HEK293 (cell line): ENCODE results near the gene SOCS1.

Source experiments
- CTCF ChIA-PET: fragments of 350-600 bp; formaldehyde crosslinking; extraction: SDS; loops from one replicate; lab custom pipeline; 2021; ENCODE audit warnings: antibody characterized with exemption; lab: Yijun Ruan, JAX
- POLR2A ChIA-PET: fragments of 300-600 bp; formaldehyde crosslinking; extraction: SDS; loops from one replicate; lab custom pipeline; 2020; ENCODE audit warnings: antibody characterized with exemption, inconsistent platforms; lab: Yijun Ruan, JAX
- H3K27ac ChIP-seq: fragments of 200-500 bp; sonication (Bioruptor generic); 2 replicates; pipeline ENCODE4 v1.5.1; 2014; ENCODE audit warnings: low read depth, low read length, control low read depth, inconsistent platforms; ENCODE audit errors: extremely low read depth
- H3K36me3 ChIP-seq, 2 experiments: fragments of 200-500 bp in 1 of 2; sonication (Bioruptor generic) in 1 of 2; 1 replicate in 1 of 2; 2 replicates in 1 of 2; pipeline ENCODE4 v1.5.1; 2014 to 2017; ENCODE audit warnings: inconsistent platforms in 2 of 2, low read length in 2 of 2; ENCODE audit not compliant: control insufficient read depth in 2 of 2, insufficient read depth in 1 of 2
- H3K4me1 ChIP-seq: fragments of 200-500 bp; sonication (Bioruptor generic); 2 replicates; pipeline ENCODE4 v1.5.1; 2014; ENCODE audit warnings: mild to moderate bottlenecking, low read length, inconsistent platforms; ENCODE audit not compliant: control insufficient read depth, insufficient read depth
- H3K4me3 ChIP-seq: 2 replicates; pipeline ENCODE4 v1.5.1; 2011; ENCODE audit warnings: low read depth, mild to moderate bottlenecking, control low read depth, low read length, moderate library complexity
- H3K9me3 ChIP-seq: fragments of 200-500 bp; sonication (Bioruptor generic); 2 replicates; pipeline ENCODE4 v1.5.1; 2014; ENCODE audit warnings: low read depth, low read length, inconsistent platforms; ENCODE audit not compliant: control insufficient read depth, insufficient read depth
- EGR2 ChIP-seq: fragments of 450-650 bp; formaldehyde crosslinking; IDR thresholded peaks from 2 replicates; pipeline ENCODE4 v1.5.1; 2016; ENCODE audit warnings: low read depth, missing biosample characterization, missing genetic modification characterization
- HOXD13 ChIP-seq: sonication (generic); formaldehyde crosslinking; IDR thresholded peaks from 2 replicates; pipeline ENCODE4 v1.8.0; 2022; ENCODE audit warnings: missing genetic modification reagents, borderline replicate concordance
- KLF7 ChIP-seq: fragments of 450-650 bp; formaldehyde crosslinking; IDR thresholded peaks from 2 replicates; pipeline ENCODE4 v1.5.1; 2016; ENCODE audit warnings: missing biosample characterization, missing genetic modification characterization, borderline replicate concordance
- KLF9 ChIP-seq: fragments of 450-650 bp; formaldehyde crosslinking; IDR thresholded peaks from 2 replicates; pipeline ENCODE4 v1.5.1; 2016; ENCODE audit warnings: missing biosample characterization, missing genetic modification characterization, low read depth
- OSR2 ChIP-seq: fragments of 450-650 bp; formaldehyde crosslinking; IDR thresholded peaks from 2 replicates; pipeline ENCODE4 v1.5.1; 2016; ENCODE audit warnings: missing biosample characterization, missing genetic modification characterization
- PRDM6 ChIP-seq: fragments of 450-650 bp; formaldehyde crosslinking; IDR thresholded peaks from 2 replicates; pipeline ENCODE4 v1.5.1; 2017; ENCODE audit warnings: missing biosample characterization, missing genetic modification characterization
- SP3 ChIP-seq: fragments of 450-650 bp; formaldehyde crosslinking; IDR thresholded peaks from 2 replicates; pipeline ENCODE4 v1.5.1; 2016; ENCODE audit warnings: missing biosample characterization, missing genetic modification characterization
- ZBTB1 ChIP-seq: fragments of 450-650 bp; formaldehyde crosslinking; IDR thresholded peaks from 2 replicates; pipeline ENCODE4 v1.5.1; 2016; ENCODE audit warnings: missing biosample characterization, missing genetic modification characterization
- ZBTB44 ChIP-seq: fragments of 450-650 bp; IDR thresholded peaks from 2 replicates; pipeline ENCODE4 v1.5.1; 2018; ENCODE audit warnings: missing biosample characterization, mild to moderate bottlenecking, missing genetic modification characterization
- ZBTB49 ChIP-seq: fragments of 450-650 bp; formaldehyde crosslinking; IDR thresholded peaks from 2 replicates; pipeline ENCODE4 v1.5.1; 2016; ENCODE audit warnings: missing biosample characterization, missing genetic modification characterization, low read depth
- ZNF169 ChIP-seq: fragments of 450-650 bp; formaldehyde crosslinking; IDR thresholded peaks from 2 replicates; pipeline ENCODE4 v1.5.1; 2016; ENCODE audit warnings: missing biosample characterization, missing genetic modification characterization
- ZNF221 ChIP-seq: fragments of 450-650 bp; formaldehyde crosslinking; IDR thresholded peaks from 2 replicates; pipeline ENCODE4 v1.5.1; 2017; ENCODE audit warnings: missing biosample characterization, missing genetic modification characterization, borderline replicate concordance
- ZNF423 ChIP-seq: fragments of 450-650 bp; formaldehyde crosslinking; IDR thresholded peaks from 2 replicates; pipeline ENCODE4 v1.5.1; 2016; ENCODE audit warnings: missing biosample characterization, missing genetic modification characterization
- ZNF426 ChIP-seq: fragments of 450-650 bp; formaldehyde crosslinking; IDR thresholded peaks from 2 replicates; pipeline ENCODE4 v1.5.1; 2017; ENCODE audit warnings: missing biosample characterization, missing genetic modification characterization, mild to moderate bottlenecking, inconsistent platforms, moderate library complexity
- ZNF600 ChIP-seq: fragments of 450-650 bp; formaldehyde crosslinking; IDR thresholded peaks from 2 replicates; pipeline ENCODE4 v1.5.1; 2016; ENCODE audit warnings: missing biosample characterization, missing genetic modification characterization
- ZNF654 ChIP-seq: fragments of 450-650 bp; formaldehyde crosslinking; IDR thresholded peaks from 2 replicates; pipeline ENCODE4 v1.5.1; 2016; ENCODE audit warnings: low read depth, missing biosample characterization, missing genetic modification characterization
- ZNF777 ChIP-seq: fragments of 450-650 bp; formaldehyde crosslinking; IDR thresholded peaks from 2 replicates; pipeline ENCODE4 v1.5.1; 2017; ENCODE audit warnings: missing biosample characterization, missing genetic modification characterization, borderline replicate concordance
- TF ChIP-seq, protein P1 (sequence below): fragments of 450-650 bp; formaldehyde crosslinking; IDR thresholded peaks from 2 replicates; pipeline ENCODE4 v1.5.1; 2016; ENCODE audit warnings: missing biosample characterization, missing genetic modification characterization
- TF ChIP-seq, protein P2 (sequence below): fragments of 450-650 bp; formaldehyde crosslinking; IDR thresholded peaks from 2 replicates; pipeline ENCODE4 v1.5.0; 2017; ENCODE audit warnings: missing biosample characterization, missing genetic modification characterization, borderline replicate concordance
- TF ChIP-seq, protein P3 (sequence below): fragments of 450-650 bp; formaldehyde crosslinking; IDR thresholded peaks from 2 replicates; pipeline ENCODE4 v1.5.1; 2016; ENCODE audit warnings: missing biosample characterization, missing genetic modification characterization

The SOCS1 gene

DNA sequence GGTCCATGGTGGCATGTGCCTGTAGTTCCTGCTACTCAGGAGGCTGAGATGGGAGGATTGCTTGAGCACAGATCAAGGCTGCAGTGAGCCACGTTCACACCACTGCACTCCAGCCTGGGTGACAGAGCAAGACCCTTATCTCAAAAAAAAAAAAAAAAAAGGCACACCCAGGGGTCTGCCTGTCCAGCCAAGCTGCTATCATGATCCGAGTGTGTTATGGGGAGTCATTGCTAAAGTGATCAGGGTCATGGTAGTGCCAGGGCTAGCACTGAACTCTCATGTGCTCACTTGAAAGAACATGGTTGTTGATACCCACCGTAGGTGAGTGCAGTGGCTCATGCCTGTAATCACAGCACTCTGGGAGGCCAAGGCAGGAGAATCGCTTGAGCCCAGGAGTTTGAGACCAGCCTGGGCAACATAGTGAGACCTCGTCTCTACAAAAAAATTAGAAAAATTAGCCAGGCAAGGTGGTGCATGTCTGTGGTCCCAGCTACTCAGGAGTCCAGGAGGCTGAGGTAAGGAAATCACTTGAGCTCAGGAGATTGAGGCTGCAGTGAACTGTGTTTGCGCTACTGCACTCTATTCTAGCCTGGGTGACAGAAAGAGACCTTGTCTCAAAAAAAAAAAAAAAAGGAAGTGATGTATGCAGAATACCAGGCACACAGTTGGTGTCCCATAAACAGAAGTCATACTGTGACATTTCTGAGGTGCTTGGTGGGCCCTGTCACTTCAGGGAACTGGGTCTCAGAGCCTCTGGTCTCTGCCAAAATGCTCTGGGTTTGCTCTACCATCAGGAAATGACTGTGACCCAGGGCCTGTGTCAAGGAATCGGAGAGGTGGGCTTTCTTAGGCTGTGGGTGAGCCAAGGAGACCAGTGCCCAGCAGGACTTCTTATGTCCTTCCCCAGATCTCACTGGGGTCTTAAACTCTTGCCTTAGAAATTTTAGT lies 23.0 kb upstream of the SOCS1 start:
- H3K4me3 ChIP-seq = no peak overlapping the region
- ChIA-PET CTCF (interaction anchor here (0.8 to 1.3 kb wide), 3 partner anchors 74 to 315 kb away, joined by 3 to 4 read pairs (median 3); no protein-coding TSS in a partner anchor), POLR2A (interaction anchor here (1.1 kb wide), 1 partner anchor 23 kb away, joined by 7 read pairs; the partner anchor contains the start of gene SOCS1)
- peaks cover 2% of the 10 kb centered on the region for H3K4me1 ChIP-seq
- no peaks in the 10 kb centered on the region for H3K36me3 ChIP-seq
- no peak overlapping the region for H3K27ac ChIP-seq
- no peak for TF ChIP-seq OSR2 (tag by site-specific recombination)
- no peak for TF ChIP-seq ZBTB49 (tag by site-specific recombination)
- TF ChIP-seq ZNF426 = no peak
- TF ChIP-seq ZNF169 = no peak
- TF ChIP-seq ZNF600 (tag by site-specific recombination) = no peak
- TF ChIP-seq SP3 (tag by site-specific recombination) = no peak
- TF ChIP-seq, protein P1, sequence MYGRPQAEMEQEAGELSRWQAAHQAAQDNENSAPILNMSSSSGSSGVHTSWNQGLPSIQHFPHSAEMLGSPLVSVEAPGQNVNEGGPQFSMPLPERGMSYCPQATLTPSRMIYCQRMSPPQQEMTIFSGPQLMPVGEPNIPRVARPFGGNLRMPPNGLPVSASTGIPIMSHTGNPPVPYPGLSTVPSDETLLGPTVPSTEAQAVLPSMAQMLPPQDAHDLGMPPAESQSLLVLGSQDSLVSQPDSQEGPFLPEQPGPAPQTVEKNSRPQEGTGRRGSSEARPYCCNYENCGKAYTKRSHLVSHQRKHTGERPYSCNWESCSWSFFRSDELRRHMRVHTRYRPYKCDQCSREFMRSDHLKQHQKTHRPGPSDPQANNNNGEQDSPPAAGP (tag by site-specific recombination) = no peak
- no peak for TF ChIP-seq ZNF654 (tag by site-specific recombination)
- TF ChIP-seq ZNF423 (tag by site-specific recombination) = no peak
- TF ChIP-seq ZNF221 (tag by site-specific recombination) = no peak
- no peak for TF ChIP-seq KLF7 (tag by site-specific recombination)
- no peak for TF ChIP-seq PRDM6 (tag by site-specific recombination)
- TF ChIP-seq ZBTB1 (tag by site-specific recombination) = no peak
- H3K9me3 ChIP-seq = no peaks in the 10 kb centered on the region

DNA sequence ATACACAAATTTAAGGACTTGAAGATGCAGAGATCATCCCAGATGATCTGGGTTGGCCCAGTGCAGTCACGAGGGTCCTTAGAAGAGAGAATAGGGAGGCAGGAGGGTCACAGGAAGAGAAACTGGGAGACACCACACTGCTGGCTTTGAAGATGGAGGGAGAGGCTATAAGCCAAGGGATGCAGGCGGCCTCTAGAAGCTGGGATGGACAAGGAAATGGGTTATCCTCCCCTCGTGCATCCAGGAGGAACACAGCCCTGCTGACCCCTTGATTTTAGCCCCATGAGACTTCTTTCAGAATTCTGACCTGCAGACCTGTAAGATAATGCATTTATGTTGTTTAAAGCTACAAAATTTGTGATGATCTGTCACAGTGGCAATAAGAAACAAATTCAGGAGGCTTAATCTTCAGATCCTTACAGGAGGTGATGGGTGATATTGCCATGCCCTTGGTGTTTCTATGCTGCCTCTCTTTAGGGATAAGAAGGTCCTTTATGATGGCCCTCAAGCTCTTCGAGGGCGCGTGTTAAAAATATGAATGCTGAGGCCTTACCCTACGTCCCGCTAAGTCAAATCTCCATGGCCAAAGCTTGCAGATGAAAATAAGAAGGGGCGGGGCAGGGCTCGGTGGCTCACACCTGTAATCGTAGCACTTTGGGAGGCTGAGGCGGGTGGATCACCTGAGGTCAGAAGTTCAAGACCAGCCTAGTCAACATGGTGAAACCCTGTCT lies 21.8 kb upstream of the SOCS1 start:
- Histone ChIP-seq H3K4me1 (peaks cover 5% of the 10 kb centered on the region), H3K9me3 (no peaks in the 10 kb centered on the region), H3K4me3 (no peak overlapping the region), H3K36me3 (no peaks in the 10 kb centered on the region), H3K27ac (no peak overlapping the region)
- TF ChIP-seq EGR2 (tag by site-specific recombination) = no peak
- no peak for TF ChIP-seq ZNF777 (tag by site-specific recombination)
- TF ChIP-seq, protein P2, sequence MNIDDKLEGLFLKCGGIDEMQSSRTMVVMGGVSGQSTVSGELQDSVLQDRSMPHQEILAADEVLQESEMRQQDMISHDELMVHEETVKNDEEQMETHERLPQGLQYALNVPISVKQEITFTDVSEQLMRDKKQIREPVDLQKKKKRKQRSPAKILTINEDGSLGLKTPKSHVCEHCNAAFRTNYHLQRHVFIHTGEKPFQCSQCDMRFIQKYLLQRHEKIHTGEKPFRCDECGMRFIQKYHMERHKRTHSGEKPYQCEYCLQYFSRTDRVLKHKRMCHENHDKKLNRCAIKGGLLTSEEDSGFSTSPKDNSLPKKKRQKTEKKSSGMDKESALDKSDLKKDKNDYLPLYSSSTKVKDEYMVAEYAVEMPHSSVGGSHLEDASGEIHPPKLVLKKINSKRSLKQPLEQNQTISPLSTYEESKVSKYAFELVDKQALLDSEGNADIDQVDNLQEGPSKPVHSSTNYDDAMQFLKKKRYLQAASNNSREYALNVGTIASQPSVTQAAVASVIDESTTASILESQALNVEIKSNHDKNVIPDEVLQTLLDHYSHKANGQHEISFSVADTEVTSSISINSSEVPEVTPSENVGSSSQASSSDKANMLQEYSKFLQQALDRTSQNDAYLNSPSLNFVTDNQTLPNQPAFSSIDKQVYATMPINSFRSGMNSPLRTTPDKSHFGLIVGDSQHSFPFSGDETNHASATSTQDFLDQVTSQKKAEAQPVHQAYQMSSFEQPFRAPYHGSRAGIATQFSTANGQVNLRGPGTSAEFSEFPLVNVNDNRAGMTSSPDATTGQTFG = no peak
- TF ChIP-seq, protein P3, sequence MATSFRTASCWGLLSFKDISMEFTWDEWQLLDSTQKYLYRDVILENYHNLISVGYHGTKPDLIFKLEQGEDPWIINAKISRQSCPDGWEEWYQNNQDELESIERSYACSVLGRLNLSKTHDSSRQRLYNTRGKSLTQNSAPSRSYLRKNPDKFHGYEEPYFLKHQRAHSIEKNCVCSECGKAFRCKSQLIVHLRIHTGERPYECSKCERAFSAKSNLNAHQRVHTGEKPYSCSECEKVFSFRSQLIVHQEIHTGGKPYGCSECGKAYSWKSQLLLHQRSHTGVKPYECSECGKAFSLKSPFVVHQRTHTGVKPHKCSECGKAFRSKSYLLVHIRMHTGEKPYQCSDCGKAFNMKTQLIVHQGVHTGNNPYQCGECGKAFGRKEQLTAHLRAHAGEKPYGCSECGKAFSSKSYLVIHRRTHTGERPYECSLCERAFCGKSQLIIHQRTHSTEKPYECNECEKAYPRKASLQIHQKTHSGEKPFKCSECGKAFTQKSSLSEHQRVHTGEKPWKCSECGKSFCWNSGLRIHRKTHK = no peak
- no peak for TF ChIP-seq KLF9 (tag by site-specific recombination)
- TF ChIP-seq ZBTB44 (tag by site-specific recombination) = no peak
- no peak for TF ChIP-seq HOXD13 (CRISPR knock-in tag)
- ChIA-PET POLR2A (no interaction called here), CTCF (no interaction called here)
